A673 (cell line): ENCODE data around the gene VAC14. TPM values are rescaled to one million over a fixed set of nuclear protein-coding genes. Genes with fewer than 3 reads are reported as not detected.

Experiments used
- BruUV-seq: library from RNA; stranded (reverse); fragments of 400-500 nt; replicated peaks from 2 replicates; lab custom pipeline; 2021; lab: Mats Ljungman, UMichigan
- CTCF ChIA-PET: fragments of 300-600 bp; sonication (Branson Sonifier 250); formaldehyde crosslinking; loops from one replicate; lab custom pipeline; 2022; ENCODE audit warnings: antibody characterized with exemption; lab: Charles Lee
- POLR2A ChIA-PET: fragments of 300-600 bp; sonication (Branson Sonifier 250); formaldehyde crosslinking; loops from one replicate; lab custom pipeline; 2022; ENCODE audit warnings: antibody characterized with exemption; ENCODE audit not compliant: low non-redundant PET; lab: Charles Lee
- DNase-seq: peaks from one replicate; pipeline ENCODE4 v3.0.0-alpha.2; 2015; ENCODE audit warnings: low spot score
- H3K27ac ChIP-seq: fragments of 200-600 bp; sonication (generic); 2 replicates; pipeline ENCODE4 v1.5.1; 2016; ENCODE audit warnings: mixed run types, low read depth, mild to moderate bottlenecking, mixed read lengths, antibody characterized with exemption, low read length; ENCODE audit not compliant: poor library complexity, severe bottlenecking
- H3K27me3 ChIP-seq: fragments of 200-600 bp; sonication (generic); replicated peaks from 2 replicates; pipeline ENCODE4 v1.6.1; 2017; ENCODE audit warnings: mixed run types, low read depth, mild to moderate bottlenecking, mixed read lengths, antibody characterized with exemption, low read length; ENCODE audit not compliant: insufficient read depth, poor library complexity
- H3K36me3 ChIP-seq: fragments of 200-600 bp; sonication (generic); 2 replicates; pipeline ENCODE4 v1.6.1; 2016; ENCODE audit warnings: mixed run types, mild to moderate bottlenecking, mixed read lengths, antibody characterized with exemption, low read length; ENCODE audit not compliant: insufficient read depth, poor library complexity, severe bottlenecking
- H3K4me1 ChIP-seq: fragments of 200-600 bp; sonication (generic); 2 replicates; pipeline ENCODE4 v1.6.1; 2017; ENCODE audit warnings: mixed run types, mild to moderate bottlenecking, mixed read lengths, antibody characterized with exemption, low read length; ENCODE audit not compliant: insufficient read depth, poor library complexity, severe bottlenecking
- H3K4me3 ChIP-seq: fragments of 200-600 bp; sonication (generic); 2 replicates; pipeline ENCODE4 v1.5.1; 2016; ENCODE audit warnings: low read depth, mixed run types, mild to moderate bottlenecking, mixed read lengths, low read length; ENCODE audit not compliant: poor library complexity, severe bottlenecking
- H3K9me3 ChIP-seq: fragments of 200-600 bp; sonication (generic); 2 replicates; pipeline ENCODE4 v1.6.1; 2016; ENCODE audit warnings: mixed run types, low read depth, mild to moderate bottlenecking, mixed read lengths, antibody characterized with exemption, low read length; ENCODE audit not compliant: poor library complexity, severe bottlenecking
- EZH2 ChIP-seq: fragments of 200-600 bp; sonication (generic); IDR thresholded peaks from 2 replicates; pipeline ENCODE4 v1.6.1; 2017; ENCODE audit warnings: borderline replicate concordance, low read depth, mild to moderate bottlenecking, mixed read lengths, antibody characterized with exemption, low read length; ENCODE audit not compliant: poor library complexity, severe bottlenecking
- intact Hi-C: fragments of 100-400 bp; cut with micrococcal nuclease; formaldehyde crosslinking; loops from one replicate; pipeline ENCODE4 v1.10.0; 2022; ENCODE audit not compliant: unreplicated experiment
- total RNA-seq: library from RNA; stranded (reverse); gene quantifications from 2 replicates; pipeline ENCODE4 v1.2.3, GENCODE V29; 2021
- TF ChIP-seq, protein P1 (sequence below): fragments of 300-800, 200-600 bp; sonication (generic); conservative IDR thresholded peaks from 2 replicates; pipeline ENCODE4 v1.5.1; 2017; ENCODE audit warnings: low read depth, mild to moderate bottlenecking, antibody characterized with exemption, low read length, moderate library complexity, mixed read lengths

VAC14 gene
- total RNA-seq, 1 experiment from 2014 or later = 46.6 TPM

- no TSS peak for BruUV-seq
- ChIA-PET CTCF (no interaction called here), POLR2A (no interaction called here)
- intact Hi-C loops = no loop called here
- TF ChIP-seq, protein P1, sequence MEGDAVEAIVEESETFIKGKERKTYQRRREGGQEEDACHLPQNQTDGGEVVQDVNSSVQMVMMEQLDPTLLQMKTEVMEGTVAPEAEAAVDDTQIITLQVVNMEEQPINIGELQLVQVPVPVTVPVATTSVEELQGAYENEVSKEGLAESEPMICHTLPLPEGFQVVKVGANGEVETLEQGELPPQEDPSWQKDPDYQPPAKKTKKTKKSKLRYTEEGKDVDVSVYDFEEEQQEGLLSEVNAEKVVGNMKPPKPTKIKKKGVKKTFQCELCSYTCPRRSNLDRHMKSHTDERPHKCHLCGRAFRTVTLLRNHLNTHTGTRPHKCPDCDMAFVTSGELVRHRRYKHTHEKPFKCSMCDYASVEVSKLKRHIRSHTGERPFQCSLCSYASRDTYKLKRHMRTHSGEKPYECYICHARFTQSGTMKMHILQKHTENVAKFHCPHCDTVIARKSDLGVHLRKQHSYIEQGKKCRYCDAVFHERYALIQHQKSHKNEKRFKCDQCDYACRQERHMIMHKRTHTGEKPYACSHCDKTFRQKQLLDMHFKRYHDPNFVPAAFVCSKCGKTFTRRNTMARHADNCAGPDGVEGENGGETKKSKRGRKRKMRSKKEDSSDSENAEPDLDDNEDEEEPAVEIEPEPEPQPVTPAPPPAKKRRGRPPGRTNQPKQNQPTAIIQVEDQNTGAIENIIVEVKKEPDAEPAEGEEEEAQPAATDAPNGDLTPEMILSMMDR = no peak
- TF ChIP-seq EZH2 = no peak
- Histone ChIP-seq H3K27me3 (no peaks in the 10 kb centered on the region), H3K36me3 (no peaks in the 10 kb centered on the region), H3K27ac (no peak overlapping the region), H3K9me3 (no peaks in the 10 kb centered on the region), H3K4me3 (no peak overlapping the region), H3K4me1 (no peaks in the 10 kb centered on the region)
- no peak for DNase-seq
These were observed 79.6 kb downstream of the VAC14 start for GRCh38 chr16:70721202-70721963.

GRCh38 chr16:70720425-70721201, 80.3 kb downstream of the VAC14 start:
- BruUV-seq = no TSS peak
- POLR2A ChIA-PET = no interaction called here
- DNase-seq = no peak

GRCh38 chr16:70717065-70717464, 83.9 kb downstream of the VAC14 start:
- Histone ChIP-seq H3K4me3 (no peak overlapping the region), H3K4me1 (peaks cover 16% of the 10 kb centered on the region), H3K9me3 (no peaks in the 10 kb centered on the region), H3K27me3 (no peaks in the 10 kb centered on the region), H3K36me3 (no peaks in the 10 kb centered on the region), H3K27ac (no peak overlapping the region)
- ChIA-PET POLR2A (no interaction called here), CTCF (no interaction called here)
- BruUV-seq = no TSS peak
- no peak for DNase-seq
- intact Hi-C loops = no loop called here
- TF ChIP-seq, protein P1 = no peak
- no peak for TF ChIP-seq EZH2

More at GRCh38 chr16:70720425-70721201, 80.3 kb downstream of the VAC14 start:
- H3K36me3 ChIP-seq = no peaks in the 10 kb centered on the region
- H3K4me1 ChIP-seq = peaks cover 7% of the 10 kb centered on the region
- CTCF ChIA-PET = no interaction called here
- no peaks in the 10 kb centered on the region for H3K9me3 ChIP-seq
- no peak for TF ChIP-seq EZH2
- no peaks in the 10 kb centered on the region for H3K27me3 ChIP-seq
- no peak overlapping the region for H3K27ac ChIP-seq
- no peak overlapping the region for H3K4me3 ChIP-seq
- intact Hi-C loops = no loop called here
